Measurements from ENCODE around the gene CEP19. TPM values are rescaled to one million over a fixed set of nuclear protein-coding genes. Genes with fewer than 3 reads are reported as not detected.

The CEP19 gene
- total and polyA plus RNA-seq, 2 donors from 2014 or later = 1.5 to 2.6 TPM

DNA sequence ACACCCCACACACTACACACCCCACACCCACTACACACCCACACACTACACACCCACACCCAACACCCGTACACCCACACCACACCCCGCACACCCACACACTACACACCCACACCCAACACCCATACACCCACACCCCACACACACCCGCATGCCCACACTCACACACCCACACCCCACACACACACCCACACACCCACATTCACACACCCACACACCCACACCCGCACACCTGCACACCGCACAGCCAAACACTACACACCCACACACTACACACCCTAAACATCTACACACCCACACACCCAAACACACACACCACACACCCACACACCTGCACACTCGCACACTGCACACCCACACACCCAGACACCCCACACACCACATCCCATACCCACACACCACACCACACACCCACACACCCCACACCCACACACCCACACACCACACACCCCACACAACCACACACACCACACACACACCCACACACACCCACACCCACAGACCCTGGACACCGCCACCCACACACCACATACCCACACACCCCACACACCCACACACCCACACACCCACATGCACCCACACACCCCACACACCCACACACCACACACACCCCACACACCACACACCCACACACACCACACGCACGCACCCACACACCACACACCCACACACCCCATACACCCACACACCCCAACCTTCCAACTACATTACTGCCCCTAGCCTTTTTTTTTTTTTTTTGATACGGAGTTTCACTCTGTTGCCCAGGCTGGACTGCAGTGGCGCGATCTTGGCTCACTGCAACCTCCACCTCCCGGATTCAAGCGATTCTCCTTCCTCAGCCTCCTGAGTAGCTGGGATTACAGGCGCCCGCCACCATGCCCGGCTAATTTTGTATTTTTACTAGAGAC is 16.9 kb downstream of the CEP19 start:
- no peak overlapping the region for H3K9ac ChIP-seq (ENCODE audit: low read length in 3 of 3)
- no peaks in the 10 kb centered on the region for H3K4me1 ChIP-seq (ENCODE audit: control insufficient read depth in 2 of 3, insufficient read depth in 2 of 3, low read depth in 1 of 3, low read length in 3 of 3)
- no peak overlapping the region for H3K27ac ChIP-seq (ENCODE audit: low read depth in 2 of 2, low read length in 2 of 2)
- TF ChIP-seq, protein P1, sequence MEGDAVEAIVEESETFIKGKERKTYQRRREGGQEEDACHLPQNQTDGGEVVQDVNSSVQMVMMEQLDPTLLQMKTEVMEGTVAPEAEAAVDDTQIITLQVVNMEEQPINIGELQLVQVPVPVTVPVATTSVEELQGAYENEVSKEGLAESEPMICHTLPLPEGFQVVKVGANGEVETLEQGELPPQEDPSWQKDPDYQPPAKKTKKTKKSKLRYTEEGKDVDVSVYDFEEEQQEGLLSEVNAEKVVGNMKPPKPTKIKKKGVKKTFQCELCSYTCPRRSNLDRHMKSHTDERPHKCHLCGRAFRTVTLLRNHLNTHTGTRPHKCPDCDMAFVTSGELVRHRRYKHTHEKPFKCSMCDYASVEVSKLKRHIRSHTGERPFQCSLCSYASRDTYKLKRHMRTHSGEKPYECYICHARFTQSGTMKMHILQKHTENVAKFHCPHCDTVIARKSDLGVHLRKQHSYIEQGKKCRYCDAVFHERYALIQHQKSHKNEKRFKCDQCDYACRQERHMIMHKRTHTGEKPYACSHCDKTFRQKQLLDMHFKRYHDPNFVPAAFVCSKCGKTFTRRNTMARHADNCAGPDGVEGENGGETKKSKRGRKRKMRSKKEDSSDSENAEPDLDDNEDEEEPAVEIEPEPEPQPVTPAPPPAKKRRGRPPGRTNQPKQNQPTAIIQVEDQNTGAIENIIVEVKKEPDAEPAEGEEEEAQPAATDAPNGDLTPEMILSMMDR (IDR thresholded peaks at IDR 0.05; ENCODE audit: borderline replicate concordance, extremely low read depth, insufficient read depth) = no peak
- H3K4me3 ChIP-seq (ENCODE audit: low read length in 3 of 3) = no peak overlapping the region
- no peaks in the 10 kb centered on the region for H3K36me3 ChIP-seq (ENCODE audit: control insufficient read depth in 2 of 3, insufficient read depth in 3 of 3, low read length in 3 of 3)
- intact Hi-C loops (cut with DNase I) = no loop called here
- no peaks in the 10 kb centered on the region for H3K9me3 ChIP-seq (ENCODE audit: control insufficient read depth in 2 of 3, insufficient read depth in 1 of 3, low read length in 3 of 3)
- no peak for DNase-seq
- no peaks in the 10 kb centered on the region for H3K27me3 ChIP-seq (ENCODE audit: control insufficient read depth, insufficient read depth, low read length)
- FAIRE-seq = no peak

DNA sequence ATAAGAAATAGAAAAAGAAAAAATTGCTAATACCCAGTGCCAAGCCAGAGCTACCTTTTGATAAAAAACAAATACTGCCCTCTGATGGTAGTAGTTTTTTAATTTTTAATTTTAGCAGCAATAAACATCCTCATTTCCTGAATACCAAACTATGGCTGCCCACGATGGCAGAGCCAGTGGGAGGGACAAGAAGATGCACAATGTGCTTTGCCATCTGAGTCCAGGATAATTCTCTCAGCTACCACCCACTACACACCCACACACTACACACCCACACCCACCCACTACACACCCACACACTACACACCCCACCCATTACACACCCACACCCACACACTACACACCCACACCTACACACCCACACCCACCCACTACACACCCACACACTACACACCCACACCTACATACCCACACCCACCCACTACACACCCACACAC is 17.8 kb downstream of the CEP19 start:
- no peaks in the 10 kb centered on the region for H3K4me1 ChIP-seq (ENCODE audit: control insufficient read depth in 2 of 3, insufficient read depth in 2 of 3, low read depth in 1 of 3, low read length in 3 of 3)
- FAIRE-seq (no peak), DNase-seq (no peak)
- TF ChIP-seq, protein P1 (IDR thresholded peaks at IDR 0.05; ENCODE audit: borderline replicate concordance, extremely low read depth, insufficient read depth) = no peak
- H3K36me3 ChIP-seq (ENCODE audit: control insufficient read depth in 2 of 3, insufficient read depth in 3 of 3, low read length in 3 of 3) = no peaks in the 10 kb centered on the region
- no peak overlapping the region for H3K9ac ChIP-seq (ENCODE audit: low read length in 3 of 3)
- no peak overlapping the region for H3K4me3 ChIP-seq (ENCODE audit: low read length in 3 of 3)
- no peak overlapping the region for H3K27ac ChIP-seq (ENCODE audit: low read depth in 2 of 2, low read length in 2 of 2)
- intact Hi-C loops (cut with DNase I) = no loop called here
- no peaks in the 10 kb centered on the region for H3K27me3 ChIP-seq (ENCODE audit: control insufficient read depth, insufficient read depth, low read length)
- no peaks in the 10 kb centered on the region for H3K9me3 ChIP-seq (ENCODE audit: control insufficient read depth in 2 of 3, insufficient read depth in 1 of 3, low read length in 3 of 3)

DNA sequence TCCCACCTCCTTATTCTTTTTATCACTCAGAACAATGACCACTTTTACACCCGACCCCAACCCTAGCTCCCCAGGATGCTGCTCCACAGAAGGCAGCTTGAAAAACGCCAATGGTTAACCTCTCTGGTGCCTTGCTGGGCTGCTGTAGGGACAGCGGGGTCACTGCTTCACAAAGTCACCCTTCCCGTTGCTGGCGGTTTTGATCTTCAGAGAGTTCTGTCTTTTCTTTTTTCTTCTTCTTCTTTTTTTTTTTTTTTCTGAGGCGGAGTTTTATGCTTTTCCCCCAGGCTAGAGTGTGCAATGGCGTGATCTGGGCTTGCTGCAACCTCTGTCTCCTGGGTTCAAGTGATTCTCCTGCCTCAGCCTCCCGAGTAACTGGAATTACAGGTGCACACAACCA is 20.7 kb downstream of the CEP19 start:
- Histone ChIP-seq H3K27ac (ENCODE audit: low read depth in 2 of 2, low read length in 2 of 2) (no peak overlapping the region), H3K36me3 (ENCODE audit: control insufficient read depth in 2 of 3, insufficient read depth in 3 of 3, low read length in 3 of 3) (no peaks in the 10 kb centered on the region), H3K4me3 (ENCODE audit: low read length in 3 of 3) (no peak overlapping the region), H3K27me3 (ENCODE audit: control insufficient read depth, insufficient read depth, low read length) (no peaks in the 10 kb centered on the region), H3K9ac (ENCODE audit: low read length in 3 of 3) (no peak overlapping the region), H3K9me3 (ENCODE audit: control insufficient read depth in 2 of 3, insufficient read depth in 1 of 3, low read length in 3 of 3) (no peaks in the 10 kb centered on the region), H3K4me1 (ENCODE audit: control insufficient read depth in 2 of 3, insufficient read depth in 2 of 3, low read depth in 1 of 3, low read length in 3 of 3) (no peaks in the 10 kb centered on the region)
- FAIRE-seq (no peak), DNase-seq (no peak)
- intact Hi-C loops (cut with DNase I) = no loop called here
- TF ChIP-seq, protein P1 (IDR thresholded peaks at IDR 0.05; ENCODE audit: borderline replicate concordance, extremely low read depth, insufficient read depth) = no peak

Data from kidney (tissue), 14 donors.